ENCODE measurements around the gene PRMT7. TPM values are rescaled to one million over a fixed set of nuclear protein-coding genes. Genes with fewer than 3 reads are reported as not detected.

Gene PRMT7
- total RNA-seq, 1 experiment from 2014 or later = 47.5 TPM

DNA sequence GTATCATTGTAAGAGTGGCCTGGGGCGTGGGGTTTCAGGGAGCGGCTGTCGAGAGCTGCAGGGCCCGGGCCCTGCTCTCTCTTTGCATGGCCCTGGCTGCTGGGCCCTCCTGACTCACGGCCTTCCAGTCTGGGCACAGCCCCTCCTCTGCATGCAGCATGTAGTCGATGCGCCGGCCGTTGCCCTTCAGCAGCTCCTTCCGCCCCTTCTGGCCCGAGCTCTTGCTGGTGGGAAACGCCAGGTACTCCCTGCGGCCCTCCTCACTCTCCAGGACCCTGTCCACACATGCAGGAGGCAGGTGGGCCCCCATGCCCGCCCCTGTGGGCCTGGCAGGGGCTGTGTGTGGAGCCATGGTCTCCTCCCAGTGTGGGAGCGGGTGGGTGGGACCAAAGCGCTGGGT, 50.7 kb downstream of the PRMT7 start:
- CTCF ChIA-PET = interaction anchor here (0.5 kb wide), 1 partner anchor 80 kb away, joined by 3 read pairs; no protein-coding TSS in a partner anchor

DNA sequence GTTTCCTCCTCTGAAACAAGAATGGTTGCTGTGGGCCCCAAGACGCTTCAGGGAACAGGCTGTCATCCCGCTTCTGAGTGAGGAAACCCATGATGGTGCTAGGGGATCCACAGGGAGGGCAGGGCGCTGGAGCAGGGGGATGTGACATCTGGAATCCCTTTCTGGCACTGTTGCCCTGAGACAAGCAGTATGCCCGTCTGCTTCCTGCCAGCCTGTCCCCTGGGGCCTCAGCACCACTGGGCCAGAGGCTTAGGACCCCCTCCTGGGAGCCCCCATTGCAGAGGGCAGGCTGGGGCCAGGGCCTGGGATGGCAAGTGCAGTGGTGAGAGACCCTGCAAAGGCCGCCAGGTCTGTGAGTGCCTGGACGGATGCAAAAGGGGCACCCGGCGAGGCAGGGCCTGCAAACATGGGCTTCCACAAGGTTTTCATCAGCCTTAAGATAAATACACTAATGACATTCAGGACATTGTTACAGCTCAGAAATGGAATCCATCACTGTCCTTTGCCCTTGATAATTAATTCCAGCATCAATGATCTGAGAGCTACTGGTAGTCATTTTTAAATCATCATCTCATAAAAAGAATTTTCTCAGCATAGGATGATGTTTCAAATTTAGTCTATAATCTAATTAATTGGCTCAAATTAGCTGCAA, 51.6 kb downstream of the PRMT7 start:
- Histone ChIP-seq H3K4me2 (no peak overlapping the region), H3K27ac (no peak overlapping the region), H3K9me3 (ENCODE audit: insufficient read depth, low read depth) (no peaks in the 10 kb centered on the region), H3K79me2 (ENCODE audit: low read depth) (no peaks in the 10 kb centered on the region), H3K9me2 (ENCODE audit: insufficient read depth) (no peaks in the 10 kb centered on the region), H3F3A (ENCODE audit: insufficient read depth, low read depth) (no peaks in the 10 kb centered on the region), H3K4me3 (no peak overlapping the region), H3K36me3 (ENCODE audit: low read depth) (no peaks in the 10 kb centered on the region), H3K27me3 (ENCODE audit: insufficient read depth, low read depth) (no peaks in the 10 kb centered on the region), H2AFZ (no peak overlapping the region), H3K4me1 (replicated peaks; ENCODE audit: insufficient read depth) (no peaks in the 10 kb centered on the region), H4K20me1 (ENCODE audit: insufficient read depth) (no peaks in the 10 kb centered on the region)
- CTCF ChIA-PET = interaction anchor here (0.5 kb wide), 1 partner anchor 321 kb away, joined by 6 read pairs; no protein-coding TSS in a partner anchor
- no peak for DNase-seq
- TF ChIP-seq EZH2 (IDR thresholded peaks at IDR 0.05; ENCODE audit: low read depth) = no peak
- TF ChIP-seq, protein P1, sequence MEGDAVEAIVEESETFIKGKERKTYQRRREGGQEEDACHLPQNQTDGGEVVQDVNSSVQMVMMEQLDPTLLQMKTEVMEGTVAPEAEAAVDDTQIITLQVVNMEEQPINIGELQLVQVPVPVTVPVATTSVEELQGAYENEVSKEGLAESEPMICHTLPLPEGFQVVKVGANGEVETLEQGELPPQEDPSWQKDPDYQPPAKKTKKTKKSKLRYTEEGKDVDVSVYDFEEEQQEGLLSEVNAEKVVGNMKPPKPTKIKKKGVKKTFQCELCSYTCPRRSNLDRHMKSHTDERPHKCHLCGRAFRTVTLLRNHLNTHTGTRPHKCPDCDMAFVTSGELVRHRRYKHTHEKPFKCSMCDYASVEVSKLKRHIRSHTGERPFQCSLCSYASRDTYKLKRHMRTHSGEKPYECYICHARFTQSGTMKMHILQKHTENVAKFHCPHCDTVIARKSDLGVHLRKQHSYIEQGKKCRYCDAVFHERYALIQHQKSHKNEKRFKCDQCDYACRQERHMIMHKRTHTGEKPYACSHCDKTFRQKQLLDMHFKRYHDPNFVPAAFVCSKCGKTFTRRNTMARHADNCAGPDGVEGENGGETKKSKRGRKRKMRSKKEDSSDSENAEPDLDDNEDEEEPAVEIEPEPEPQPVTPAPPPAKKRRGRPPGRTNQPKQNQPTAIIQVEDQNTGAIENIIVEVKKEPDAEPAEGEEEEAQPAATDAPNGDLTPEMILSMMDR (conservative IDR thresholded peaks at IDR 0.05) = no peak
- intact Hi-C loops (cut with micrococcal nuclease; ENCODE audit: unreplicated experiment) = no loop called here
- POLR2A ChIA-PET (ENCODE audit: unreplicated experiment) = no interaction called here
- BruUV-seq (replicated peaks) = no TSS peak

More for the DNA sequence above, 50.7 kb downstream of the PRMT7 start:
- no peak overlapping the region for H3K4me3 ChIP-seq
- no peak for DNase-seq
- no peaks in the 10 kb centered on the region for H3K9me3 ChIP-seq (ENCODE audit: insufficient read depth, low read depth)
- no peaks in the 10 kb centered on the region for H3K36me3 ChIP-seq (ENCODE audit: low read depth)
- TF ChIP-seq, protein P1 (conservative IDR thresholded peaks at IDR 0.05) = no peak
- no peak for TF ChIP-seq EZH2 (IDR thresholded peaks at IDR 0.05; ENCODE audit: low read depth)
- H3K4me1 ChIP-seq (replicated peaks; ENCODE audit: insufficient read depth) = no peaks in the 10 kb centered on the region
- POLR2A ChIA-PET (ENCODE audit: unreplicated experiment) = no interaction called here
- H3K79me2 ChIP-seq (ENCODE audit: low read depth) = no peaks in the 10 kb centered on the region
- BruUV-seq (replicated peaks) = no TSS peak
- no peak overlapping the region for H2AFZ ChIP-seq
- H3K4me2 ChIP-seq = no peak overlapping the region
- no peaks in the 10 kb centered on the region for H3K9me2 ChIP-seq (ENCODE audit: insufficient read depth)
- no peaks in the 10 kb centered on the region for H4K20me1 ChIP-seq (ENCODE audit: insufficient read depth)
- no peaks in the 10 kb centered on the region for H3F3A ChIP-seq (ENCODE audit: insufficient read depth, low read depth)
- no peak overlapping the region for H3K27ac ChIP-seq
- H3K27me3 ChIP-seq (ENCODE audit: insufficient read depth, low read depth) = no peaks in the 10 kb centered on the region
- intact Hi-C loops (cut with micrococcal nuclease; ENCODE audit: unreplicated experiment) = no loop called here

DNA sequence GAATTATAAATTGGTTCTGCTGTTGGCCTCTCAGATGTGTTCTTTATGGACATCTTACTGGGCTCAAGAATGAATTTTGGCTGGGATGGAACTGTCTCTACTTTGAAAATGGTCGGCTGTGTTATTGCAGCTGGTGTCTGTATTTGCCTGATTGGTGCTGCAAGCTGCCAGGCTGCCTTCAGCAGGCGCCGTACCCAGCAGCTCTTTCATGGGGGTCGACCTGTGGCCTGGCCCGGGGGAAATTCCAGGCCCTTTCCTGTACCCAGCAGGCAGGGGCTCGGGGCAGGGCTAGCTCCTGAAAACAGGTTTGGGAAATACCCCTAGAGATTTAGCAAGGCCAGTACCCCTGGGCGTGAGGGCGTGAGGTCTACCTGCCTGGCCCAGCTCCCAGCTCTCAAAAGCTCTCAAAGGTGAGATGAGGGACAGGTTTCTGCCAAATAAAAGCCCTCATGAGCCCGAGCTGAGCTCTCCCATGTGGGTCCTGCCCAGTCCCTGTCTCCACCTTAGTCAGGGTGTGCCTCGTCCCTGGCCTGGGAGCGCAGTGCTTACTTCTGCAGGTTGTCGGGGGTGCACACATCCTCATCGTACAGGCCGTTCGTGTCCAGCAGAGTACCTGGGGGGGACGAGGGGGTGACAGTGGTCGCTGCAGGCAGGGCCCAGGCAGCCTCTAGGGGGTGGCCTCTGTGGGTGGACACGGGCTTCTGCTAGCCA, 52.3 kb downstream of the PRMT7 start:
- no peak overlapping the region for H2AFZ ChIP-seq
- no peaks in the 10 kb centered on the region for H3K27me3 ChIP-seq (ENCODE audit: insufficient read depth, low read depth)
- CTCF ChIA-PET = no interaction called here
- no TSS peak for BruUV-seq (replicated peaks)
- H3K9me3 ChIP-seq (ENCODE audit: insufficient read depth, low read depth) = no peaks in the 10 kb centered on the region
- no peaks in the 10 kb centered on the region for H3F3A ChIP-seq (ENCODE audit: insufficient read depth, low read depth)
- H4K20me1 ChIP-seq (ENCODE audit: insufficient read depth) = no peaks in the 10 kb centered on the region
- H3K4me2 ChIP-seq = no peak overlapping the region
- H3K4me1 ChIP-seq (replicated peaks; ENCODE audit: insufficient read depth) = no peaks in the 10 kb centered on the region
- no peak for DNase-seq
- no peaks in the 10 kb centered on the region for H3K9me2 ChIP-seq (ENCODE audit: insufficient read depth)
- H3K4me3 ChIP-seq = no peak overlapping the region
- H3K36me3 ChIP-seq (ENCODE audit: low read depth) = no peaks in the 10 kb centered on the region
- no peak overlapping the region for H3K27ac ChIP-seq
- POLR2A ChIA-PET (ENCODE audit: unreplicated experiment) = no interaction called here
- no peaks in the 10 kb centered on the region for H3K79me2 ChIP-seq (ENCODE audit: low read depth)
- intact Hi-C loops (cut with micrococcal nuclease; ENCODE audit: unreplicated experiment) = no loop called here
- TF ChIP-seq, protein P1 (conservative IDR thresholded peaks at IDR 0.05) = no peak
- no peak for TF ChIP-seq EZH2 (IDR thresholded peaks at IDR 0.05; ENCODE audit: low read depth)
